Cardiac ventricle fibroblast (primary cell): ENCODE results near the gene IYD. TPM values are rescaled to one million over a fixed set of nuclear protein-coding genes. Genes with fewer than 3 reads are reported as not detected.

Source experiments
- total RNA-seq: library from RNA; depleted of rRNA; stranded (reverse); fragments of >200 nt; gene quantifications from 2 replicates; pipeline ENCODE4 v1.2.3, GENCODE V29; 2015

IYD gene
- total RNA-seq = under 0.01 TPM in 1 of 2 replicates, not detected in the other

GRCh38 chr6:150368762-150369161, at the start of gene IYD:
Gene IYD, plus strand, starts transcription at chr6:150369012. Its CDS starts 20 bp downstream, at chr6:150369032.

Other genes starting within 250 kb of the IYD start
- gene PPP1R14C, start 226.0 kb upstream of the IYD start, total RNA-seq = 1.2 TPM in 1 of 2 replicates, not detected in the other
- 1.9 and 2.9 TPM in 2 replicates for gene PLEKHG1, start 230.9 kb downstream of the IYD start, total RNA-seq